GM12878 (cell line): ENCODE measurements around the gene MYO15A.

Experiments
- BMI1 ChIP-seq: fragments of 450-650 bp; IDR thresholded peaks from 2 replicates; pipeline ENCODE4 v1.6.1; 2016; ENCODE audit warnings: mild to moderate bottlenecking, moderate library complexity, borderline replicate concordance
- CBX3 ChIP-seq: fragments of 200-600 bp; sonication (generic); IDR thresholded peaks from 2 replicates; pipeline ENCODE4 v1.6.1; 2016; ENCODE audit warnings: low read depth, borderline replicate concordance
- CBX5 ChIP-seq: sonication (generic); IDR thresholded peaks from 2 replicates; pipeline ENCODE4 v1.6.1; 2016; ENCODE audit warnings: low read depth, moderate library complexity, mild to moderate bottlenecking, inconsistent platforms
- CTCF ChIP-seq, 3 experiments: IDR thresholded peaks in 2 of 3; conservative IDR thresholded peaks in 1 of 3; 2 replicates each; pipeline ENCODE4 v1.5.1; 2011; ENCODE audit warnings: low read depth in 3 of 3, low read length in 3 of 3, mild to moderate bottlenecking in 3 of 3, control low read depth in 2 of 3, moderate library complexity in 2 of 3, inconsistent platforms in 1 of 3, mixed read lengths in 1 of 3; ENCODE audit not compliant: control insufficient read depth in 2 of 3, insufficient read depth in 1 of 3; ENCODE audit errors: extremely low read depth in 1 of 3
- ELK1 ChIP-seq: IDR thresholded peaks from 2 replicates; pipeline ENCODE4 v1.6.1; 2012; ENCODE audit warnings: low read depth, low read length, improper control_type of control experiment
- ESRRA ChIP-seq: IDR thresholded peaks from 2 replicates; pipeline ENCODE4 v1.6.1; 2012; ENCODE audit warnings: mild to moderate bottlenecking, low read length, improper control_type of control experiment
- EZH2 ChIP-seq: IDR thresholded peaks from 2 replicates; pipeline ENCODE4 v1.6.1; 2012; ENCODE audit warnings: low read depth, mild to moderate bottlenecking, control low read depth, inconsistent platforms, low read length, borderline replicate concordance; ENCODE audit not compliant: control insufficient read depth
- LARP7 ChIP-seq: fragments of 450-650 bp; IDR thresholded peaks from 2 replicates; pipeline ENCODE4 v1.6.1; 2017; ENCODE audit warnings: mild to moderate bottlenecking
- MAX ChIP-seq: IDR thresholded peaks from 2 replicates; pipeline ENCODE4 v1.6.1; 2012; ENCODE audit warnings: low read depth, low read length, improper control_type of control experiment
- MXI1 ChIP-seq: fragments of 150-350 bp; IDR thresholded peaks from 2 replicates; pipeline ENCODE4 v1.6.1; 2011; ENCODE audit warnings: low read depth, mild to moderate bottlenecking, inconsistent platforms, low read length, improper control_type of control experiment
- MYC ChIP-seq: IDR thresholded peaks from 2 replicates; pipeline ENCODE4 v1.6.1; 2011; ENCODE audit warnings: mild to moderate bottlenecking, low read length, moderate library complexity, inconsistent platforms; ENCODE audit not compliant: insufficient read depth, insufficient replicate concordance, insufficient read length, severe bottlenecking
- PML ChIP-seq: IDR thresholded peaks from 2 replicates; pipeline ENCODE4 v1.6.1; 2012; ENCODE audit warnings: low read length, inconsistent platforms
- SMAD1 ChIP-seq: fragments of 450-650 bp; IDR thresholded peaks from 2 replicates; pipeline ENCODE4 v1.6.1; 2018; ENCODE audit warnings: mild to moderate bottlenecking, low read depth; ENCODE audit not compliant: partially characterized antibody
- TAF1 ChIP-seq: IDR thresholded peaks from 2 replicates; pipeline ENCODE4 v1.6.1; 2011; ENCODE audit warnings: mild to moderate bottlenecking, low read depth, low read length, borderline replicate concordance

- no peak for TF ChIP-seq CTCF (IDR thresholded peaks at IDR 0.05 in 2 of 3, conservative IDR thresholded peaks at IDR 0.05 in 1 of 3; ENCODE audit: control insufficient read depth in 2 of 3, extremely low read depth in 1 of 3, insufficient read depth in 1 of 3, low read depth in 3 of 3, low read length in 3 of 3)
- TF ChIP-seq MXI1: no peak
- no peak for TF ChIP-seq LARP7
- no peak for TF ChIP-seq MAX
- no peak for TF ChIP-seq TAF1
- no peak for TF ChIP-seq CBX5
- TF ChIP-seq EZH2: no peak
- TF ChIP-seq ELK1: no peak
- no peak for TF ChIP-seq ESRRA
- TF ChIP-seq CBX3: no peak
- TF ChIP-seq SMAD1: no peak
- TF ChIP-seq MYC: no peak
- TF ChIP-seq BMI1: no peak
- no peak for TF ChIP-seq PML
Observed at GRCh38 chr17:18187226-18187625, 78.7 kb downstream of the MYO15A start.
